NCI-H2029 (cell line): ENCODE data around the gene CA10.

Experiments
- DNase-seq: peaks from one replicate; lab custom pipeline; 2025; lab: John Stamatoyannopoulos, UW

Gene CA10

GRCh38 chr17:51767287-51767686 lies 391.2 kb downstream of the CA10 start:
- DNase-seq = no peak

GRCh38 chr17:51765282-51766135 lies 393.0 kb downstream of the CA10 start:
- DNase-seq = no peak

GRCh38 chr17:51764387-51764971 lies 394.0 kb downstream of the CA10 start:
- DNase-seq = peak; percentile 68

- DNase-seq = no peak
Measured at GRCh38 chr17:51763058-51763457, 395.5 kb downstream of the CA10 start.

GRCh38 chr17:51761105-51761504 lies 397.4 kb downstream of the CA10 start:
- DNase-seq = no peak

- DNase-seq = no peak
Measured at GRCh38 chr17:51759260-51759659, 399.3 kb downstream of the CA10 start.

- DNase-seq = no peak
Measured at GRCh38 chr17:51751072-51751471, 407.4 kb downstream of the CA10 start.

GRCh38 chr17:51748749-51749604 lies 409.5 kb downstream of the CA10 start:
- no peak for DNase-seq

GRCh38 chr17:51746421-51746820 lies 412.1 kb downstream of the CA10 start:
- DNase-seq = no peak

GRCh38 chr17:51745993-51746392 lies 412.5 kb downstream of the CA10 start:
- DNase-seq = no peak

- no peak for DNase-seq
Measured at GRCh38 chr17:51743477-51743876, 415.0 kb downstream of the CA10 start.

GRCh38 chr17:51742571-51742970 lies 415.9 kb downstream of the CA10 start:
- DNase-seq = no peak

GRCh38 chr17:51741458-51741857 lies 417.1 kb downstream of the CA10 start:
- peak; percentile 70 for DNase-seq

- peak; percentile 47 for DNase-seq
Measured at GRCh38 chr17:51740531-51740930, 418.0 kb downstream of the CA10 start.

- DNase-seq = peak; percentile 91
Measured at GRCh38 chr17:51739245-51739886, 419.1 kb downstream of the CA10 start.

GRCh38 chr17:51736356-51736755 lies 422.2 kb downstream of the CA10 start:
- DNase-seq = no peak

GRCh38 chr17:51734976-51735375 lies 423.5 kb downstream of the CA10 start:
- DNase-seq = no peak

- no peak for DNase-seq
Measured at GRCh38 chr17:51734462-51734861, 424.1 kb downstream of the CA10 start.

- DNase-seq = no peak
Measured at GRCh38 chr17:51733166-51733565, 425.3 kb downstream of the CA10 start.

- DNase-seq = no peak
Measured at GRCh38 chr17:51731941-51732722, 426.4 kb downstream of the CA10 start.

- DNase-seq = no peak
Measured at GRCh38 chr17:51730303-51731050, 428.0 kb downstream of the CA10 start.
